UCSD-AML1 (cell line): ENCODE results near the gene KIF21A.

Experiments
- DNase-seq: peaks from one replicate; lab custom pipeline; 2025; ENCODE audit not compliant: unreplicated experiment; lab: John Stamatoyannopoulos, UW

KIF21A gene

GRCh38 chr12:39431797-39432196, 11.1 kb downstream of the KIF21A start:
- no peak for DNase-seq

DNA sequence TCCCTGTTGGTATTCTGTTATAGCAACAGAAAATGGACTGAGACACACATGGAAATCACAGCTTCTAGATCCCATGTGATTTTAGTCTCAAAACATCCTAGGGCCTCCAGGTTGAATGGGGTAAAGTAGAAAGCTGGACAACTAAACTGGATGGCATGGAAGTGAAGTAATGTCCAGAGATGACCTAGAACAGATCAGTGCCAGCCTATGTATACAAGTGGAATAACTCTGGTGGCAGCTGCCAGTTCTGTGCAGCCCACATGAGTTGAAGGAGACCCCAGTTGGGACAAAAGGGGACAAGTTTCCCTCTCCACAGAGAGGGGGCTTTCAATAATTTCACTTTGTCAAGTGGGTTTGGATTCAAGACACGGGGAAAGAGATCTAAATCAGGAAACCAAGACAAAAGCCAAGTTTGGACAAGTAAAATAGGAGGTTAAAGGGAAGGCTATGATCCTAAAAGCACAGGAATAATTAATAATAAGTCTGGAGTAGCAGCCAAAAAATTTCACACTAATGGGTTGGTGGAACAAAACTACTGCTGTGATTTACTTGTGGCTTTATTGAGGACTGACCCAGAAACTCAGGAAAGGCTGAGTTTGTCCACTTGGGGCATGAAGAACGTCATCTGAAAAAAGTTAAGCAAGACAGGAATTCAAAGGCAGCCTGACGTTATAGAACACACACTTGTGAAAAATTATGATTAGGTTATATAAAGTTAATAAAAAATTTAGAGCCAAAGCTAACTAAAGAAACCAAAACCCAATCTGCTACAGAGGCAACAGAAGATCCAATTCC, 11.7 kb downstream of the KIF21A start:
- no peak for DNase-seq

DNA sequence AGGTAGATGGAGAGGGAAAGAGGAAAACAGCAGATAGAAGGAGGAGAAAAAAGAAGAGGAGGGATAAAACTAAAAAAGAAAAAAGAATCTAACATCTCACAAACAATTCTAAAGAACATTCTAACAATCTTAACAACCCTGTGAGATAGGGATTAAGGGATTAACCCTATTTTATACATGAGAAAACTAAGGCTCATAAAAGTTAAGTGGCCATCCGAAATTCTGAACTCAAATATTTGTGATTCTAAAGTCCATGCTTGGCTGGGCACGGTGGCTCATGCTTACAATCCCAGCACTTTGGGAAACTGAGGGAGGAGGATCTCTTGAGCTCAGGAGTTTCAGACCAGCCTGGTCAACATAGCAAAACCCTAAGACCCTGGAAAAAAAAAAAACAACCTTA, 13.1 kb downstream of the KIF21A start:
- DNase-seq, result no peak

DNA sequence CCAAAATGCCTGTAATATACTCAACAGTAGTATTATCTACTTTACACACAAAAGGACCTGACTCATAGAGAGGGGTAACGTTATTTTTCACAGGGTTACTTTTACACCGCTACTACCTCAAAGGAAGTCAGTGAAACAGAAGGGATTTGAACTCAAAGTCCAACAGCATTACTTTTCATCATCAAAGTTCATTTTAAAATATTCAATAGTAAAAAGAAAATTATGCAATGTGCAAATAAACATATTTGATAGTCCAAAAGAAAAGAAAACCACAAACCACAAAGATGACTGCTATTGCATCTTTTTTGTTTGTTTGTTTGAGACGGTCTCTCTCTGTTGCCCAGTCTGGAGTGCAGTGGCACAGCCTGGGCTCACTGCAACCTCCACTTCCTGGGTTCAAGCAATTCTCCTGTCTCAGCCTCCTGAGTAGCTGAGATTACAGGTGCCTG, 15.5 kb downstream of the KIF21A start:
- no peak for DNase-seq

DNA sequence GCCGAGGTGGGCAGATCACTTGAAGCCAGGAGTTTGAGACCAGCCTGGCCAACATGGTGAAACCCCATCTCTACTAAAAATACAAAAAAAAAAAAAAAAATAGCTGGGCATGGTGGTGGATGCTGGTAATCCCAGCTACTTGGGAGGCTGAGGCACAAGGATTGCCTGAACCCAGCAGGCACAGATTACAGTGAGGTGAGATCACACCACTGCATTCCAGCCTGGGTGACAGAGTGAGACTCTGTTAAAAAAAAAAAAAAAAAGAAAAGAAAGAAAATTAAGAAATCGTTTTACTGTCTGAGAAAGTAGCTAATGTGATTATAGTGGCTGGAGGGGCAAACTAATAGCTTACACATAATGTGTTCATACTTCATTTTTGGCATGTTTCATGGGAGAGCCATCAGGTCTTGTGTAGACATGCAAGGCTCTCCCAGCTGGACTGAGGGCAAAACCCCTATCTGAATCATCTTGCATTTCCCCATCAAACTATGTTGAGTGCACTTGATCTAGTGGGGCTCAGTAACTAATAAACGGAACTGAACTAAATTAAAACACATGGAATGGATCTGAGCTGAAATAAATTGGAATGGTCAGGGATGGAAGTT, 16.2 kb downstream of the KIF21A start:
- no peak for DNase-seq

GRCh38 chr12:39420043-39420442, 22.9 kb downstream of the KIF21A start:
- DNase-seq, result no peak

- no peak for DNase-seq
Observed at GRCh38 chr12:39419471-39419870, 23.4 kb downstream of the KIF21A start.

DNA sequence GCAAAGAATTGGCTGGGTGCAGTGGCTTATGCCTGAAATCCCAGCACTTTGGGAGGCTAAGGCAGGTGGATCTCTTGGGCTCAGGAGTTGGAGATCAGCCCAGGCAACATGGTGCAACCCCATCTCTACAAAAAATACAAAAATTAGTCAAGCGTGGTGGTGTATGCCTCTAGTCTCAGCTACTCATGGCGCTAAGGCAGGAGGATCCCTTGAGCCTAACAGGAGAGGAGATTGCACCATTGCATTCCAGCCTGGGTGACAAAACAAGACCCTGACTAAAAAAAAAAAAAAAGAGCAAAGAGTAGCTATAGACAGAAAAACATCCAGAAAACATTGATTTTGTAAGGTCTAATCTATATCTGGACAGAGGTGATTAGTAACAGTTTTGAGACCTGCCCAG, 25.0 kb downstream of the KIF21A start:
- DNase-seq, result no peak

- no peak for DNase-seq
Observed at GRCh38 chr12:39413836-39414771, 28.8 kb downstream of the KIF21A start.

DNA sequence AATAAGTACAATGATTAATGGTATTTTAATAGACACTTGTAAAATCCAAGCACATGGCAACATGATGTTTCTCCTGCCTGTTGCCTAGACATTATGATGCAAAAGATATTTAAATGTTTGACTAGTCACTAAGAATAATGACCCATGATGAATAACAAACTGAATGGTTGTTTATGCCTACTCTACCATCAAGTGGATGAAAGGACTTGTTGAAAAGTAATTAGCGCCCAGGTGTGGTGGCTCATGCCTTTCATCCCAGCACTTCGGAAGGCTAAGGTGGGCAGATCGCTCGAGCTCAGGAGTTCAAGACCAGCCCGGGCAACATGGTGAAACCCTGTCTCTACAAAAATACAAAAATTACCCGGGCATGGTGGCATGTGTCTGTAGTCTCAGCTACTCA, 30.7 kb downstream of the KIF21A start:
- DNase-seq, result no peak

DNA sequence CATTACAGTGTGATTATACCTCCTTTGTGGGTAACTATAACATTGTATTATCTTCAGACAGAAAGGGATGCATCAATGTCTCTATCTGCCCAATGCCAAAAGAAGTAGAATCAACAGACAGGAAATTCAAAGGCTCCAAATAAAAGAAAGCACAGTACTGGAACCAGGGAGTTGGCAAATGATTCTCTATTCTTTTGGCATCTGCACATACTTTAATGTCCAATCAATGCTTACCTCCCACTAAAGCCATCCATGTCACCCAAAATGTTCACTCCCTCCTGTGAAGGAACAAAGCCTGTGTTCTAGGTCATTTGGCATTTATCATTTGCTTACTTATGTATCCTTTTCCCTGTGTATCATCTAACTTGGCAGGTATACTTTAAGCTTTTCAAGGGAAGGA, 36.7 kb downstream of the KIF21A start:
- DNase-seq, result no peak

GRCh38 chr12:39405580-39405979, 37.3 kb downstream of the KIF21A start:
- DNase-seq, result no peak

DNA sequence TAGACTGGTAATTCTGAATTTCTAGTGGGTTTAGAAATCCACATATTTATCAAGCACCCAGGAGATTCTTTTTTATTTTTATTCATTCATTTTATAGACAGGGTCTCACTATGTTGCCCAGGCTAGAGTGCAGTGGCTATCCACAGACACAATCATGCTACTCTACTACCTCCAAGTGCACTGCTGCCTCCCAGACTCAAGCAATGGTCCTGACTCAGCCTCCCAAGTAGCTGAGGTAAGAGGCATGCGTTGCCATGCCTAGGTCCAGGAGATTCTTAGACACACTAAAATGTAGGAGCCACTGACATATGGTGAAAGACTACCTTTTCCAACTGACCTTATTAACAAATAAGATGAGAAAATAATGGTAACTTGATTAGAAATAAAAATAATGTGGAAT, 38.9 kb downstream of the KIF21A start:
- DNase-seq, result no peak

DNA sequence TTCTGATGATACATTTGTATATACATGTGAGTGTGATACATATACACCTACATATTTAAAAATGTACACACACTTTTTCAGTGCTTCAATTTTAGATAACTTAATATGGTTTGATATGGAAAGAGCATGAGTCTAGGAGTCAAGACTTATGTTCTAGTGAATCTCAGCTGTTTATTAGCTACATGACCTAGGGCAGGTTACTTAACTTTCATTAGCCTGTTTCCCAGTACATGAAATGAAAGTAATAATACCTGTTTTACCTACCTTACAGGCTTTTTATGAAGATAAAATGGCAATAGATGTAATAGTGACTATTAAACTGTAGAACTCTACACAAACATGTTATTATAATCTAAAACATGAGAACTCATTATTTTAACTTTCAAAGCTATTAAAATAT, 39.5 kb downstream of the KIF21A start:
- DNase-seq, result no peak

GRCh38 chr12:39402922-39403321, 40.0 kb downstream of the KIF21A start:
- DNase-seq, result no peak

- no peak for DNase-seq
Observed at GRCh38 chr12:39401459-39401858, 41.5 kb downstream of the KIF21A start.

GRCh38 chr12:39395866-39396265, 47.1 kb downstream of the KIF21A start:
- no peak for DNase-seq

DNA sequence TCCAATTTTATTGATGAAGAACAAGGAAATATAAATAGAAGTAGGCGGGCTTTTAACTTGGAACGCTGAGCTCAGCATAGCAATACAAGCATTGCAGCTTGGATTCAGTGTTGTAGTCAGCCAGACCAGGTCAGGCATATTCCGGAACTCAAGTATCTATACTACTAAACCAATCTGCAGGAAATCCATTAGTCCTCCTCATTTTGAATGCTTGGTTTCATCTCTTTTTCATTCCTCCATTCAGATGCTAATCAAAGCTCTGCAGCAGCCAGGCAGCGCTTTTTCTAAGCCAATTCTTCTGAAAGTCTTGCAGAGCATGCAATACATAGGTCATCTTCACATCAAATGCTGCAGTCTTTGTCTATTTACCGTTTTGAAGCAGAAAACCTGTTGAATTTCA, 49.0 kb downstream of the KIF21A start:
- DNase-seq, result no peak

- DNase-seq, result no peak
Observed at GRCh38 chr12:39393179-39393578, 49.7 kb downstream of the KIF21A start.

DNA sequence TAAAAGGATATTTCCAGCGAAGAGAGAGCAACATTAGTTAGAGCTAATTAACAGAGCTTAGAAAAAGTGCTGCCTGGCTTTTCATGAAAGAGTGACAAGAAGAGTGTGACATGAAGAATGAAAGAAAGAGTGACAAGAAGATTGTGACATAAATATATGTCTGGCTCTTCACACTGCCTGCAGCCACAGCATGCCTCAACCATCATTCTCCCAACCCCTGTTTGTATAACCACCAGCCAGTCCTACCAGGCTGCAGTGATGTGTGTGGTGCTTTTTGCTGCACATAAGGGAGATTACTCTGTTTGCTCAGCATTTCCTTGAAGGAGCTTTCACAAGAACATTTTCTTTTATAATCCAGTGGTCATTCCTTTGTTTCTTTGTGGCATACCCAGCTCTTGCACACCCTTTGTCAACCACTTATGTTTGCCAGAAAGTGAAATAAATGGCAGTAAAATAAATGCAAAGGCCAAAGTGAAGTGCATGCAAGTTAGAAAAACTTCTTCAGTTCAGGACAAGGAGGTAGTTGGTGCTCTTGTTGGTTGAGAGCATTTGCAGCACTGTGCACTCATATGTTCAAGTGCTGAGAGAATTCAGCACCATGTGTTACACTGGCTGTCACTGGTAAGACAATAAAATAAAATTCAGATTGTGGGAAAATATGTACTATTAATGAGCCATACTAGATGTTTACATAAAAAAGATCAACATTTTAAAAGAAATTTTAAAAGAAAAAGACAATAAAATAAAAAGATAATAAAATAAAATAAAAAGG, 50.6 kb downstream of the KIF21A start:
- no peak for DNase-seq

GRCh38 chr12:39390752-39391151, 52.2 kb downstream of the KIF21A start:
- no peak for DNase-seq
